Measurements from ENCODE around the gene ZSCAN23.
"Not testable (repeated sequence)": the region's sequence is repeated elsewhere in the genome, so short reads cannot be mapped to it uniquely, and the experiment has no call there.

Gene ZSCAN23

DNA sequence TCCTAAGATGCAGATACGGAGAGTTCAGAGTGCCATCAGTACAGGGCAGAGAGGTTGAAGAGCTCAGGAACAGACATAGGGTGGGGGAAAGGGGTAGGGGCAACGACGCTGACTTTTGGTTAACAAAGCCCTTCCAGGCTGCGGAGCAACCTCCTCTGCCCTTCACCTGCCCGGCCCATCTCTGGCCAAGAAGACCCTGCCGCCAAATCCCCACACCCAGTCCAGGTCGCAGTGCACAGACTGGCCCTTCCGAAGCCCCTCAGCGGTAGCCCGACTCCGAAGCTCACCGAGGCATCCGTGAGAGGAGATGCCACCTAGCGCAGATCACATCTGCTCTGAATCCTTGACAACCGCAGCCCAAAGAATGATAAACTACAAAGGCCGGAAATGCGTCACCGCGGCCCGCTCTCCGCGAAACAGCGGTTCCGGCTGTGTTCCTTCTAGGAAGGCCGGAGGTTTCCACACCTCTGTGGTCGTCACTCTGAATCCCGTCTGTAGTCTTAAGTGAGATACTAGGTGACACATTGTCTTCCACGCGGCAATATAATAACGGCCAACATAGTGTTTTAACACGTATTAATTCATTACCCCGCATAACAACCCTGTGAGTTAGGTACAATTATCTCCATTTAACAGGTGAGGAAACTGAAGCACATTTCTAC lies at the start of gene ZSCAN23:
Gene ZSCAN23, minus strand, starts transcription at position 380 of the 662 bp plus-strand sequence. CDS start 7,225 bp downstream, outside the sequence.
- no peak for DNase-seq

DNA sequence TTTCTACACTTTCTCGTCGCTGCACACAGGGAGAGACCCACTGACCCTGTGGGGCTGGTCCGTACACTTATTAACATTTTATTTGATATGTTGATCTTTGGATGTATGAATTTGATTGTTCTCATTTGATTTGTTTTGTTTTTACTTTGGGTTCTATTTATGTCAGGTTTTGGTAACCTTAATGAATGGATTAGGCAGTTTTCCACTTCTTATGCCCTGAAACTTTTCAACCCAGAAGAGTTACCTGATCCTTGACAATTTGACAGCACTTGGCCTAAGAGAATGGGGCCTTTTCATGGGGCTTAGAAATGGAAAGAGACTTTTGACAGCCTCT lies 48.7 kb upstream of the ZSCAN23 start:
- no peak for DNase-seq

DNA sequence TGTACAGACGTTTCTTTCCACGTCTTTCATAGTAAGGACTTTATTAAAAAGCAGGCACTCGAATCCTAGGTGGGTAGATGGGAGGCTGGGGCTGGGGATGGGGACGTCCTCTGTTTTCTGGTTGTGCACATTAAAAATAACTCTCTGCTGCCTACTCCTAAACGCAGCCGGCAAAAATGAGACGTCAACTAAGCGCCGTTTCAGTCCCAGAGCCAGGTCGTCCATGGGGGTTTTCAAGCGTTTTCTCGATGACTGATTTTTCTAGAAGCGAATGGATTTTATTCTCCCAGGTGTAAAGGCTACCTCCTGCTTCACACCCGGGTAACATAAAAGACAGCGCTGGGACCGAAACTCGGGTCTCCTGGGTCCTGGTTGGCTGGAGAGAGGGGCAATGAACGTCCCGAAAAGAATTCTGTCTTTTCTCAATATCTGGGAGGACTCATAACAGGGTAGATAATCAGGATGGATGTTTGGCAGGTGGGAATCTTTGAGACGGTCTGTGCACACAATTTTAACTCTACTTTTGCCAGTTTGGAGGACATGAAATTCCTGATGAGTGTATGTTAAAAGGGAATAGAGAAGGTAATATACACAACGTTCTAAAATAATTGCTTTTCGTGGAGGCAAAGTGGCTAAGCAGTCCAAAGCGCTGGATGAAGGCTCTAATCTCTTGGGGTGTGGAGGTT lies 47.1 kb upstream of the ZSCAN23 start:
- no peak for DNase-seq

DNA sequence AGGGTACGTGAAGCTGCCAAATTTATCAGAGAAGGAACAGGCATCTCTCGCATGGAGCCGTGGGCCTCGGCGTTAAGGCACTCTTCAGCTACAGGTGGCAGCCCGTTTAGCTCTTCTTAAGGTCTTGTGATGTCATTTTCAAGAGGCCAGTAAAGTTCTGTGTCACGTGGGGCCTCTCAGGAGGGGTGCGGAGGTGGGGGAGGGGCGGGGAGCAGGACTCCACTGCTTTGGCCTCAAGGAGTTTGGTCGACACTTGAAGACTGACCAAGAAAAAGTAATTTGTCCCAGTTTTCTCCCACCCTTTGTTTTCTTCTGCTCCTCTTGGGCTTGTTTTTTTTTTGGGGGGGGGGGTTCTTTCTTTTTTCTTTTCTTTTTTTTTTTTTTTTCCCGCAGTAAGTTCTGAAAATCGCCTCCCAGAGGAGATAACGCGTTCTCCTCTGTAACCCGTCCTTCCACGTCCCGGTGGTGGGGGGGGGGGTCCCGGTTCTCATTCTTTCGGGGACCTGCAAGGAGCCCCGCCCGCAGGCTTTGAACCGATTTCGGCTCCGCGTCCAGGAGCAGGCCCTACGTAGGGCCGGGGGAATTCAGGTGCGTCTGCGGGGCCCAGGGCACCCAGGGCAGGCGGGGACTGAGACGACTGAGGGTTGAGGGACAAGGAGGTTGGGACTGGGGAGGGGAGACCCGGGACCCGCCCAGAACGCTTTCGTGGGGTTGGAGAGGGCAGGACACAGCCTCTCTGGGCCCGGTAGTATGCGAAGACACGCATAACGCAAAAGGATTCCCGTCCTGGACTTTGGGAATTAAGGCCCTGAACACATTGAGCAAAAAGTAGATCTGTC lies 46.3 kb upstream of the ZSCAN23 start:
- DNase-seq, result no peak

DNA sequence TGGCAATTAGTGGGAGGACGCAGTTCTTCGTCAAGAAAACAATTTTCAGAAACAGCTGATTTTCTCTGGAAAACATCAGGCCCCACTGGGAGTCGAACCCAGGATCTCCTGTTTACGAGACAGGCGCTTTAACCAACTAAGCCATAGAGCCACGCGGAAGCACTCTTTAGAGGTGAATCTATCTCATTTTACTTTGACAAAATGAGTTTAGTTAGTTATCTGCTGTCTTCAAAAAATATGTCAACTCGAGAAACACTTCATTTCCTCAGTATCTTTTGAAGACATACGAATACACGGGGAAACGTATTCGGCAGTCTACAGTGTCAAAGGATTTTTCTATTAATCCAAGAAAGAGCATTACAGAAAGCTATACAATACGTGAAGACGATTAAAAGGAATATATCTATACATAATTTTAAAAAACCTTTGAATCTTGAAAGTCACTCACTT lies 45.6 kb upstream of the ZSCAN23 start:
- no peak for DNase-seq

DNA sequence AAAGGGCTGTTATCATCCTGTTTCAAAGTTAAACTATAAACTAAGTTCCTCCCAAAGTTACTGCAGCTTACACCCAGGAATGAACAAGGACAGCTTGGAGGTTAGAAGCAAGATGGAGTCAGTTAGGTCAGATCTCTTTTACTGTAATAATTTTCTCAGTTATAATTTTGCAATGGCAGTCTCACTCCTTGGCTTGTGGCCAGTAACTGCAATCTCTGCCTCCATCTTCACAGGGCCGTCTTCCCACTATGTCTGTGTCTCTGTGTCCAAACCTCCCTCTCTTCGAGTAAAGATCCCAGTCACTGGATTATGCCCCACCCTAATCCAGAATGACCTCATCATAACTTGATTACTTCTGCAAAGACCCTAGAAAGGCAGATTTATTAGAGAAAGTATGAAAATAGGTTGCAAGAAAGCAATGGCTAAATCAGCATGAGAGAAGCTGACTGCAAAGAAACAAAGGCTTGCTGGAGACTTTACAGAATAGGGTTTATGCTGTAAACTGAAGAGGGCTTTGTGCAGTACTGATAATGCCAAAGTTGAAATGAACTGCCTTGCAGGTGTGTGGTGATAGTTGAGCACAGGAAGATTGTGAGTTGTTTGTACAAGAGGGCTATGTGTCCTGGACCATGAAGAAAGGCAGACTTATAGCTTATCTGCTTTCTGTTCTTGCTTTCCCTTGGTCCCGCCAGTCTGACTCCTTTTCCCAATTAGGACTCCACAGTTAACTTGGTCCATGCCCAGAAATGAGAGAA lies 43.9 kb upstream of the ZSCAN23 start:
- DNase-seq, result no peak

DNA sequence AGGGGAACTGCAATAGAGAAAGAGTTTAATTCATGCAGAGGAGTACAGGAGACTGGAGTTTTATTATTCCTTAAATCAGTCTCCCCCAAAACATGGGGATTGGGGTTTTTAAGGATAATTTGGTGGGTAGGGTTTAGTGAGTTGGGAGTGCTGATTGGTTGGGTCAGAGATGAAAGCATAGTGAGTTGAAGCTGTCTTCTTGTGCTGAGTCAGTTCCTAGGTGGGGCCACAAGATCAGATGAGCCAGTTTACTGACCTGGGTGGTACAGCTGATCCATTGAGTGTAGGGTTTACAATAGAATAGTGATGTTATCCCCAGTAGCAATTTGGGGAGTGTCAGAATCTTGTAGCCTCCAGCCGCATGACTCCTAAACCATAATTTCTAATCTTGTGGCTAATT lies 43.2 kb upstream of the ZSCAN23 start:
- DNase-seq, result no peak

DNA sequence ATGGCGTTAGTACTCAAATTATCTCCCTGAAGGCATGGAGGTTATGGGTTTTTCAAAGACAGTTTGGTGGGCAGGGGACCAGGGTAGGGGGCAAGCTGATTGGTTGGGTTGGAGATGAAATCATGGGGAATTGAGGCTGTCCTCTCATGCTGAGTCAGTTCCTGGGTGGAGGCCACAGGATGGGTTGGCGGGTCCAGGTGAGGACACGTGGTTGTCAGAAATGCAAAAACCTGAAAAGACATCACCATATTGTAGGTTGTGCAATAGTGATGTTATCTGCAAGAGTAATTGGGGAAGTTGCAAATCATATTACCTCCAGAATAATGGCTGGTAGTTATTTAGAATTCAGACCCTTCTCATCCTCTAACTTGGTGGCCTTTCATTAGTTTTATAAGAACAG lies 42.2 kb upstream of the ZSCAN23 start:
- DNase-seq, result no peak

DNA sequence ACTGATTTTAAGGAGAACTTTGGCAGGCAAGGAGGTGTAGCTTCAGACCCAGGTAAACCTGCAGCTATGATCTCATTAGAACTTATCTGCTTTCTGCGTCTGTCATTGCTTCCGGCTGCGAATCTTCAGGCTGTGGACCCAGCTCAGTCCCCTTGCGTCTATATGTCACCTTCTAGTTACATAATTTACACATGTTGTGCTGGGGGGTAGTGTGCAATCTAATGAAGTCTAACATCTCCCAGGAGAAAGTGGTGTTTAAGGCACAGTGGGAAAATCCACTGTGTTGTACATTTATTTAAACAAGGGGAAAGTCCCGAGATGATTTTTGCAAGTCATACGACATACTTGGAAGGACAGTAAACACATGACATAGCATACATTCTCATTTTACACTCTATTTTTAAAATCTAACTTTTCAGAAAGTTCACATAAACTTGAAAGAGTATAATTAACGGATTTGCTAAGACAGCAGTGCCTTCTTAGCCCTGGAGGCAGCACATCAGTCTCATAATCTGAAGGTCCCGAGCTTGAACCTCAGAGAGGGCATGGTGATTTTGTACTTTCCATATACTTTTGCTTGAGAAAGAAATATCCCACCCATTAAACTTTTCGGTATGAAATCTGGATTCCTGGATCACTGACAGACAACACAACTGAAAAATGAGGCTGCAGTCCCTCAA lies 37.1 kb upstream of the ZSCAN23 start:
- no peak for DNase-seq

DNA sequence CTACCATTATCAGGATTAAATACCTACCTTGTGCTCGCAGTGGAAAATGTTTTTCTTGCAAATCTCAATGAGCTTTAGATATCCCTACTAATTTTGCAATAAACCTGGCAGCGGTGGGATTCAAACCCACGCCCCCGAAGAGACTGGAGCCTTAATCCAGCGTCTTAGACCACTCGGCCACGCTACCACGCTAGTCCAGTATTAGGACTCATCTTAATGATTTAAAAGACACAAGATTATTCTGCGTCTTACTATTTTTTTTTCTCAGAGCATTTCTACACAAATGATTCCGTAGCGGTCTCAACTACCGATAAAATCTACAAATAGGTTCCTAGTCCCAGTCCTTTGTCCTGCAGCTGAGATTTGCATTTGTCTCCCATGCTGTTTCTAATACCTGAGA lies 35.2 kb upstream of the ZSCAN23 start:
- DNase-seq, result no peak

DNA sequence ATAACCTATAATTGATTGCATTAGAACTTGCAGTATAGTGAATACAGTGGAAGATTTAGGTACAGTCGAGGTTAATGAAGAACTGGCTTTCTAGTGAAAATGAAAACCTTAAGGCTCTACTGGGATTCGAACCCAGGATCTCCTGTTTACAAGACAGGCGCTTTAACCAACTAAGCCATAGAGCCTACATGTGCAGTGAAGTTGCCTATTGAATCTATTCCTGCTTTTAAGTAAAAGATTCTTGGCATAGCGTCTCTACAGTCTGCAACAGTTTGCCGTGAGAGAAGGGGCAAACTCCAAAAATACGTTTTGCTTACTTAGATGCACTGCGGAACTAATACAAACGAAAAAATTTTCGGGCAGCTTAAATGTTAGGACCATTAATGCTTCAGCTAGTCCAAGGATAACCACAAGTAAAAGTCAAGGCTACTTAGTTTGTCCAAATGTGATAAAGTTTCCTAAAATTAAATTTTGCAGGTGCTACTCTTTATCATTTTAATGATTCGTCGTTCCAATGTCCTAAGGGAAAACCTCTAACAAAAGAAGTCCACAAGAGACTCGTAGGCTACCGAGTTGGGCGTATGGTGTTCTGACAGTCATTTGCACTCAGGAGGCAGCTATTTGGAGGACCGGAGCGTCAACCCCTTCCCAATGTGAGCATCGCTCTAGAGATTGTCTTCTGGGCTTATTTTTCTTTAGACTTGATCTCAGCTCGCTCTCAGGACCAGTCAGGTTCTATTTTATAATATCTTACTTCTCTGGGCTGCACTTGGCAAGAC lies 31.3 kb upstream of the ZSCAN23 start:
- no peak for DNase-seq

DNA sequence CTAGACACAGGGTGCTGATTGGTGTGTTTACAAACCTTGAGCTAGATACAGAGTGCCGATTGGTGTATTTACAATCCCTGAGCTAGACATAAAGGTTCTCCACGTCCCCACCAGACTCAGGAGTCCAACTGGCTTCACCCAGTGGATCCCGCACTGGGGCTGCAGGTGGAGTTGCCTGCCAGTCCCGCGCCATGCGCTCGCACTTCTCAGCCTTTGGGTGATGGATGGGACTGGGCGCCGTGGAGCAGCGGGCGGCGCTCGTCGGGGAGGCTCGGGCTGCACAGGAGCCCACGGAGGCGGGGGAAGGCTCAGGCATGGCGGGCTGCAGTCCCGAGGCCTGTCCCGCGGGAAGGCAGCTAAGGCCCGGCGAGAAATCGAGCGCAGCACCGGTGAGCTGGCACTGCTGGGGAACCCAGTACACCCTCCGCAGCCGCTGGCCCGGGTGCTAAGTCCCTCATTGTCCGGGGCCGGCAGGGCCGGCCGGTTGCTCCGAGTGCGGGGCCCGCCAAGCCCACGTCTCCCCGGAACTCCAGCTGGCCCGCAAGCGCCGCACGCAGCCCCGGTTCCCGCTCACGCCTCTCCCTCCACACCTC lies 26.0 kb upstream of the ZSCAN23 start:
- DNase-seq, result not testable (repeated sequence)

DNA sequence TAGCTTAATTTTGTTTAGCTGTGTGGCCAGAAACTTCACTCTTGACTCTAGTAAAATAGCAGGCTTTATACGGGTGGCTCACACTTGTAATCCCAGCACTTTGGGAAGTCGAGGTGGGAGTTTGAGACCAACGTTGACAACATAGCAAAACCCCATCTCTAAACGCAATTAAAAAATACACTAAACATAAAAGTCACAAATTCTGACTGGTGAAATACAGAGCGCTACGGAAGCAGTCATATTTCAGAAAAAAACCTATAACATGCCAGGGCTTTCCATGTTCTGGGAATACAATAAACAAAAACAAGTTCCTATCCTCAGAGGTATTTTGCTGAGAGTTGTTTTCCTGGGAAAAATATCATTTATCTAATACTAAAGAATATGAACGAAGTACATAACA lies 24.8 kb upstream of the ZSCAN23 start:
- DNase-seq, result no peak

DNA sequence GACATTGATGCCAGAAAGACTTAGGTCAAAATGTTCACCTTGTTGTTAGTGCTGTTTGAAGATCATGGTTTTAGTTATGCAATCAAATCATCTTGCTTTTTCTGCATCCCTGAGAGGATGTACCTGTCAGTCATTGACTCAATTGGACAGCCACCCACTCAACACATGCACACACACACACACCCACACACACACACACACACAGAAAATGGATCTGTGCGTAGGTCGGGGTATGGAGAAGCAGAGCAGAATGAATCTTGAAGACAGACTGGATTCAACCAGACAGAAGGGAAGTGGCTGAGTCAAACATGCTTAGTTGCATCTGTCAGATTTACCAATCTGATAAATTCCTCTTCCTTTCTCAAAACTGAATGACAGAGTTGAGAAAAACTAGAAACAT lies 19.1 kb upstream of the ZSCAN23 start:
- no peak for DNase-seq

DNA sequence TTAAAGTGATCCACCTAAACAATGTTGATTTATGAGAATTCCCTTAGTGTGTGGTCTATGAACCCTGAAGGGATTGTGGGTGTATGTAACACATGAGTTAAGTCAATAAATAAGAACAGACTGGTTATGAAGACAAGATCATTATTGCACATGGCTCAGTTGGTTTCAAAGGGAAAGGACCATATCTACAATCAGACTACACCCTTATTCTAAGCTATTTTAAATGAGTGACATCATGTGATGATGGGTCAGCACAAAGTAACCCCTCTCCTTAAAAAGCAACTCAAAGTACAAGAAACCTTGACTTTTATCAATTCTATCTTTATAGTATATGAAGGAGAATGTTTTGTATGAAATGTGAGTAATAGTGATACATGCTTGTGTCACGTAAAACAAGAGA lies 15.3 kb upstream of the ZSCAN23 start:
- DNase-seq, result no peak

DNA sequence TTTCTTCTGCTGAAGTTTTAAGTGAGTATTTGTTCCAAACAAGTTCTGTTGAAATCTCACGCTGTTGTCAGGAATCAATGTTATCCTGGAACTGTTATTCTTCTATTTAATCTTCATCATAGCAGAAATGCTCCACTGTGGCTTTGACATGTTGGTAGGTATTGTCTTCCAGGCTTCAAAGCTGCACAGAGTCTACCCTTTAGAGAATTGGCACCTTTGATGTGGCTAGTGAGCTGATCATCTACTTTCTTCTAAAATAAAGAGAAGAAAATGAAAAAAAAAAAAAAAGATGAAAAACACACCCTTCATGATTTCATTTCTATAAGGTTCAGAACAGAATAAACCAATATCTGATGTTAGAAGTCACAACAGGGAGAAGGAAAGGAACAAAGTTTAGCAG lies 5.8 kb upstream of the ZSCAN23 start:
- no peak for DNase-seq

DNA sequence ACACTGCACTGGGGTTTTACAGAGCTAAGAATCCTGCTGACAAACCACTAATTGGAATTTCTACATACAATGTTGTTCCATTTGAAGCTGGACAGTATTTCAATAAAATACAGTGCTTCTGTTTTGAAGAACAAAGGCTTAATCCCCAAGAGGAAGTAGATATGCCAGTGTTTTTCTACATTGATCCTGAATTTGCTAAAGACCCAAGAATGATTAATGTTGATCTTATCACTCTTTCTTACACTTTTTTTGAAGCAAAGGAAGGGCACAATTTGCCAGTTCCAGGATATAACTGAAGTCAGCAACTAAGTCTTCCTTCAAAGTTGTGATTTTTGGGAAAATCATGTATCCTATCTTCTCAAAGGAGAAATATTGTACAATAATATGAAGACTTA lies 4.2 kb upstream of the ZSCAN23 start:
- not testable (repeated sequence) for DNase-seq

DNA sequence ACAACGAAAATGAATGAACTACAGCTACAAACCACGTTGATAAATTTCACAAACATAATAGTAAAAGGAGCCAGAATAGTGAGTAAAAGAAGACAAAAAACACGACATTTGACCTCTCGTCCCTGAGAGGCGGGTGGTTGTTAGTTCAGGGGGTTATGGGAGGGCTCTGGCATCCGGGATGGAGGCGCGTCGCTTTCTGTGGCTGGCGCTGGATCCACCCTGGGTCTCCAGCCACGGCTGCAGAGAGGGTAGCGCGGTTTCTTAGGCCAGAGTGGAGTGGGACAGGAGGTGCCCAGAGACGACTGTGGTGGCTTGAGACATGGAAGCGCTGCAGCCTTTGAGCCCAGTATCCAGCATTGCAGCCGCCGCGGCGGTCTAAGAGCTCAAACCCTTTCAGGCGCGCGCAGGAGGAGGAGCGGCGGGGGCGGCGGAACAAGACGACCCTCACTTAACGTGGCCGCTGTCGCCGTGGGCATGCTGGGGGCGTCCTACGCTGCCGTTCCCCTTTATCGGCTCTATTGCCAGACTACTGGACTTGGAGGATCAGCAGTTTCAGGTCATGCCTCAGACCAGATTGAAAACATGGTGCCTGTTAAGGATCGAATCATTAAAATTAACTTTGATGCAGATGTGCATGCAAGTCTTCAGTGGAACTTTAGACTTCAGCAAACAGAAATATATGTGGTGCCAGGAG lies 3.7 kb upstream of the ZSCAN23 start:
- DNase-seq, result no peak

DNA sequence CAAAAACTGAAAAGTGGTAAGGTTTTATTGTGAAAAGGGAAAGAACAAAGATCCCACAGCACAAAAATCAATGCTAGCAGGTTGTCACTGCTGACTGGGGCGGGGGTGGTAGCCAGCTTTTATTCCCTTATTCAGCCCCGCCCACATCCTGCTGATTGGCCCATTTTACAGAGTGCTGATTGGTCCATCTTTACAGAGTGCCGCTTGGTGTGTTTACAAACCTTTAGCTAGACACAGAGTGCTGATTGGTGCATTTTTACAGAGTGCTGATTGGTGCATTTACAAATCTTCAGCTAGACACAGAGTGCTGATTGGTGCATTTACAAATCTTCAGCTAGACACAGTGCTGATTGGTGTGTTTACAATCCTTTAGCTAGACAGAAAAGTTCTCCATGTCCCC lies 1.5 kb upstream of the ZSCAN23 start:
- DNase-seq, result not testable (repeated sequence)

DNA sequence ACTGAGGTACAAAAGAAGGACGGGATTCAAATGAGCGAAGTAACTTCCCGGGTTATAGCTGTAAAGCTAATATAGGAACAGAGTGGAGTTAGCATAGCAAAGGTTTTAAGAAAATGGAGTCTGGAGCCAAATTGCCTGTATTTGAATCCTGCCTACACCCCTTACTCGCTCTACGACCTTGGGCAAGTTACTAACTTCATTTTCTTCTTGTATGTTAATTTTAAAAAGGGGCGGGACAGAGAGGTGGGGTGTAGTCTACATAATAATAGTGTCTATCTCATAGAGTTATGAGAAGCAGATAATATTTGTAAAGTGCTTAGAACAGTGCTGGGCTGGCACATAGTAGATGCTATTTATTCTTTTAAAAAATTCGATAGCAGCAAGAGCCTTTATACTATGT lies 705 bp downstream of the ZSCAN23 start:
- no peak for DNase-seq

DNA sequence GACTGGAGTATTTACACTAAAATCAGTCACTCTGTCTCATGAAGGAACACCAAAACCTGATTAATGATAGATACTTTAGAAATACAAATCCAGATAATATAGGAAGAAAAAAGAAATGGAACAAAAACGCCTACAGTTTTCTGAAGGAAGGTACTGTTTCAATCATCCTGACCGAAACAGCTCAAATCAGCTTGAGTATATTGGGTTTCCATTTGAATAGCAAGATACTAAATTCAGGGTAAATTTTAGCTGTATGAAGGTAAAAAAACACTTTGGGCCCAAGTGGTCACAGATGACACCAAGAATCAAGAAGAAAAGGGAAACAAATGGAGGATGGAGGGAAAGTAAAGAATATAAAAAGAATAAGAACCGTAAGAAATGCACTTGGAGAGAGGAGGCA lies 6.9 kb downstream of the ZSCAN23 start:
- no peak for DNase-seq

Data from NCI-H187 (cell line).